ENCODE results near the gene NSL1.

DNA sequence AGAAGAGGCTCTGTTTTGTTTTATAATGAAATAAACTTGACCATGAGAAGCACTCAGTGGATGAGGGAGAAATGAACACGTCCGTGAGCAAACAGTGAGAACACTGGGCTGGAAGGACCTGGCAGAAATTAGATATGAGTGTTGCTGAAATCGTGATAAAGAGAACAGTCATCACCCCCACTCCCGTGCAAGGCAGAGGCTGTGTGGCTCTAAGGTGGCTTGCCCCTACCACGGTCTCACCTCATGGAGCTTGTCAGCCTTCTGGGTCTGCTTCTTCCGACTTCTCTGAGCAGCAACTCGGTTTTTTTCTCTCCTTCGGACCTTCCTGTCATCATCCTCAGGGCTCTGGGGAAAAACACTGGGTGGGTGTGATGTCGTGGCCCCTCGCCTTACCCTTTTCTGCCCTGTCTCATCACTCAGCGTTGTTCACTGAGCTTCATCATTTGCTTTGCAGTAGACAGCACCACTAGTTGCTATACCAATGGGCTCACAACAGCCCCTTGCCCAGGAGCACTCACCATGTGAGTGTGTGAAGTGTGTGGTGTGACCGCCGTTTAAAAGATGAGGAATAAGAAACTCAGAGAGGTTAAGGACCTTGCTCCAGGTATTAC lies 94.8 kb downstream of the NSL1 start:
- TF ChIP-seq, protein P1, sequence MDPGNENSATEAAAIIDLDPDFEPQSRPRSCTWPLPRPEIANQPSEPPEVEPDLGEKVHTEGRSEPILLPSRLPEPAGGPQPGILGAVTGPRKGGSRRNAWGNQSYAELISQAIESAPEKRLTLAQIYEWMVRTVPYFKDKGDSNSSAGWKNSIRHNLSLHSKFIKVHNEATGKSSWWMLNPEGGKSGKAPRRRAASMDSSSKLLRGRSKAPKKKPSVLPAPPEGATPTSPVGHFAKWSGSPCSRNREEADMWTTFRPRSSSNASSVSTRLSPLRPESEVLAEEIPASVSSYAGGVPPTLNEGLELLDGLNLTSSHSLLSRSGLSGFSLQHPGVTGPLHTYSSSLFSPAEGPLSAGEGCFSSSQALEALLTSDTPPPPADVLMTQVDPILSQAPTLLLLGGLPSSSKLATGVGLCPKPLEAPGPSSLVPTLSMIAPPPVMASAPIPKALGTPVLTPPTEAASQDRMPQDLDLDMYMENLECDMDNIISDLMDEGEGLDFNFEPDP (CRISPR knock-in tag; IDR thresholded peaks at IDR 0.05), result no peak
- TF ChIP-seq, protein P2, sequence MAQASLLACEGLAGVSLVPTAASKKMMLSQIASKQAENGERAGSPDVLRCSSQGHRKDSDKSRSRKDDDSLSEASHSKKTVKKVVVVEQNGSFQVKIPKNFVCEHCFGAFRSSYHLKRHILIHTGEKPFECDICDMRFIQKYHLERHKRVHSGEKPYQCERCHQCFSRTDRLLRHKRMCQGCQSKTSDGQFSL (CRISPR knock-in tag; IDR thresholded peaks at IDR 0.05), result no peak
- TF ChIP-seq, protein P2 (tag; IDR thresholded peaks at IDR 0.05), result no peak
- TF ChIP-seq MYC (IDR thresholded peaks at IDR 0.05; ENCODE audit: low read depth, low read length) (no peak), MYC (CRISPR knock-in tag; IDR thresholded peaks at IDR 0.05; ENCODE audit: borderline replicate concordance, low read depth) (no peak), POLR2A (conservative IDR thresholded peaks at IDR 0.05) (no peak), NR2F6 (CRISPR knock-in tag; IDR thresholded peaks at IDR 0.05) (no peak), EP300 (IDR thresholded peaks at IDR 0.05; ENCODE audit: low read length) (no peak), STAG1 (CRISPR knock-in tag; IDR thresholded peaks at IDR 0.05; ENCODE audit: borderline replicate concordance) (no peak), EP400 (IDR thresholded peaks at IDR 0.05) (no peak), HLTF (IDR thresholded peaks at IDR 0.05) (no peak)
- TF ChIP-seq, protein P3, sequence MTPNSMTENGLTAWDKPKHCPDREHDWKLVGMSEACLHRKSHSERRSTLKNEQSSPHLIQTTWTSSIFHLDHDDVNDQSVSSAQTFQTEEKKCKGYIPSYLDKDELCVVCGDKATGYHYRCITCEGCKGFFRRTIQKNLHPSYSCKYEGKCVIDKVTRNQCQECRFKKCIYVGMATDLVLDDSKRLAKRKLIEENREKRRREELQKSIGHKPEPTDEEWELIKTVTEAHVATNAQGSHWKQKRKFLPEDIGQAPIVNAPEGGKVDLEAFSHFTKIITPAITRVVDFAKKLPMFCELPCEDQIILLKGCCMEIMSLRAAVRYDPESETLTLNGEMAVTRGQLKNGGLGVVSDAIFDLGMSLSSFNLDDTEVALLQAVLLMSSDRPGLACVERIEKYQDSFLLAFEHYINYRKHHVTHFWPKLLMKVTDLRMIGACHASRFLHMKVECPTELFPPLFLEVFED (CRISPR knock-in tag; conservative IDR thresholded peaks at IDR 0.05), result no peak
- TF ChIP-seq, protein P4, sequence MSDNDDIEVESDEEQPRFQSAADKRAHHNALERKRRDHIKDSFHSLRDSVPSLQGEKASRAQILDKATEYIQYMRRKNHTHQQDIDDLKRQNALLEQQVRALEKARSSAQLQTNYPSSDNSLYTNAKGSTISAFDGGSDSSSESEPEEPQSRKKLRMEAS (CRISPR knock-in tag; IDR thresholded peaks at IDR 0.05), result no peak
- TF ChIP-seq, protein P5, sequence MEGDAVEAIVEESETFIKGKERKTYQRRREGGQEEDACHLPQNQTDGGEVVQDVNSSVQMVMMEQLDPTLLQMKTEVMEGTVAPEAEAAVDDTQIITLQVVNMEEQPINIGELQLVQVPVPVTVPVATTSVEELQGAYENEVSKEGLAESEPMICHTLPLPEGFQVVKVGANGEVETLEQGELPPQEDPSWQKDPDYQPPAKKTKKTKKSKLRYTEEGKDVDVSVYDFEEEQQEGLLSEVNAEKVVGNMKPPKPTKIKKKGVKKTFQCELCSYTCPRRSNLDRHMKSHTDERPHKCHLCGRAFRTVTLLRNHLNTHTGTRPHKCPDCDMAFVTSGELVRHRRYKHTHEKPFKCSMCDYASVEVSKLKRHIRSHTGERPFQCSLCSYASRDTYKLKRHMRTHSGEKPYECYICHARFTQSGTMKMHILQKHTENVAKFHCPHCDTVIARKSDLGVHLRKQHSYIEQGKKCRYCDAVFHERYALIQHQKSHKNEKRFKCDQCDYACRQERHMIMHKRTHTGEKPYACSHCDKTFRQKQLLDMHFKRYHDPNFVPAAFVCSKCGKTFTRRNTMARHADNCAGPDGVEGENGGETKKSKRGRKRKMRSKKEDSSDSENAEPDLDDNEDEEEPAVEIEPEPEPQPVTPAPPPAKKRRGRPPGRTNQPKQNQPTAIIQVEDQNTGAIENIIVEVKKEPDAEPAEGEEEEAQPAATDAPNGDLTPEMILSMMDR (IDR thresholded peaks at IDR 0.05 in 2 of 3, conservative IDR thresholded peaks at IDR 0.05 in 1 of 3; ENCODE audit: insufficient read depth in 2 of 3, low read depth in 1 of 3, low read length in 3 of 3), result no peak
- TF ChIP-seq, protein P6, sequence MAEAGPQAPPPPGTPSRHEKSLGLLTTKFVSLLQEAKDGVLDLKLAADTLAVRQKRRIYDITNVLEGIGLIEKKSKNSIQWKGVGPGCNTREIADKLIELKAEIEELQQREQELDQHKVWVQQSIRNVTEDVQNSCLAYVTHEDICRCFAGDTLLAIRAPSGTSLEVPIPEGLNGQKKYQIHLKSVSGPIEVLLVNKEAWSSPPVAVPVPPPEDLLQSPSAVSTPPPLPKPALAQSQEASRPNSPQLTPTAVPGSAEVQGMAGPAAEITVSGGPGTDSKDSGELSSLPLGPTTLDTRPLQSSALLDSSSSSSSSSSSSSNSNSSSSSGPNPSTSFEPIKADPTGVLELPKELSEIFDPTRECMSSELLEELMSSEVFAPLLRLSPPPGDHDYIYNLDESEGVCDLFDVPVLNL (CRISPR knock-in tag; IDR thresholded peaks at IDR 0.05; ENCODE audit: low read depth), result no peak
- TF ChIP-seq, protein P7, sequence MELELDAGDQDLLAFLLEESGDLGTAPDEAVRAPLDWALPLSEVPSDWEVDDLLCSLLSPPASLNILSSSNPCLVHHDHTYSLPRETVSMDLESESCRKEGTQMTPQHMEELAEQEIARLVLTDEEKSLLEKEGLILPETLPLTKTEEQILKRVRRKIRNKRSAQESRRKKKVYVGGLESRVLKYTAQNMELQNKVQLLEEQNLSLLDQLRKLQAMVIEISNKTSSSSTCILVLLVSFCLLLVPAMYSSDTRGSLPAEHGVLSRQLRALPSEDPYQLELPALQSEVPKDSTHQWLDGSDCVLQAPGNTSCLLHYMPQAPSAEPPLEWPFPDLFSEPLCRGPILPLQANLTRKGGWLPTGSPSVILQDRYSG (tag; conservative IDR thresholded peaks at IDR 0.05; ENCODE audit: low read depth), result no peak

Measured in K562 (cell line).